NT2/D1 (cell line): Measurements from ENCODE around the gene PTPRK.

Experiments
- SUZ12 ChIP-seq: IDR thresholded peaks from 2 replicates; pipeline ENCODE4 v1.6.1; 2011; ENCODE audit not compliant: insufficient read length, insufficient read depth; ENCODE audit errors: extremely low read depth
- YY1 ChIP-seq: IDR thresholded peaks from 2 replicates; pipeline ENCODE4 v1.6.1; 2011; ENCODE audit not compliant: insufficient read length, insufficient read depth
- ZNF274 ChIP-seq: IDR thresholded peaks from 2 replicates; pipeline ENCODE4 v1.6.1; 2011; ENCODE audit warnings: mild to moderate bottlenecking, low read depth, low read length

DNA sequence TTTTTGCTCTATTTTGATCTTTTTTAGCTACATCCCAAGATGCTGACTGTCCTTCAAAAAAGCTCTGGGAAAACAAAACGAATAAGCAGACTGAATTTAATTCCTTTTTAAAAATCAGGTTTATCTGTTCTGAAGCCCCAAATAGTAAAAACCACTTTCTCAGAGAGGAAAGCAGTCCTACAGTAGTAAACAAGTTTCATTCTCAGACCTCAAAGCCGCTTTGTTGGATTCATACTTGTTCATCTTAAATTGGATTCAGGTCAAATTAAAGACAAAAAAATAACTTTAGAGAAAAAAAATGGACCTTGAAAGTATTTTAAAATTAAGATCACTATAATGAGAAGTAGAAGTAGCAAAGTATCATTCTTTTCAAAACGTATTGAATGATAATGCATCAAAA, 523.5 kb downstream of the PTPRK start:
- no peak for TF ChIP-seq YY1
- TF ChIP-seq ZNF274: no peak
- TF ChIP-seq SUZ12: no peak
